ENCODE results near the gene SHROOM4. TPM values are rescaled to one million over a fixed set of nuclear protein-coding genes. Genes with fewer than 3 reads are reported as not detected.

Gene SHROOM4
- total RNA-seq, 1 experiment from 2014 or later, result not detected

GRCh38 chrX:50700921-50701320, 113.1 kb downstream of the SHROOM4 start:
- no peaks in the 10 kb centered on the region for H3K9me3 Mint-ChIP-seq (ENCODE audit: unreplicated experiment)
- peaks cover 9% of the 10 kb centered on the region for H3K4me1 Mint-ChIP-seq (ENCODE audit: insufficient read depth, unreplicated experiment)
- no peak overlapping the region for H3K4me3 Mint-ChIP-seq (ENCODE audit: unreplicated experiment)
- POLR2A ChIA-PET, result no interaction called here
- BruUV-seq (replicated peaks), result no TSS peak
- intact Hi-C loops (cut with micrococcal nuclease), result no loop called here
- no peaks in the 10 kb centered on the region for H3K36me3 Mint-ChIP-seq (ENCODE audit: insufficient read depth, unreplicated experiment)
- peaks cover 95% of the 10 kb centered on the region for H3K27me3 Mint-ChIP-seq (ENCODE audit: insufficient read depth, unreplicated experiment)
- CTCF ChIA-PET, result interaction anchor here (1.1 to 1.7 kb wide), 3 partner anchors 10 to 203 kb away, joined by 3 to 7 read pairs (median 3); no protein-coding TSS in a partner anchor
- no peak overlapping the region for H3K27ac Mint-ChIP-seq (ENCODE audit: low read depth, unreplicated experiment)
- no peak for TF ChIP-seq CTCF (IDR thresholded peaks at IDR 0.05; ENCODE audit: unreplicated experiment)
- DNase-seq (ENCODE audit: unreplicated experiment), result no peak

- H3K9me3 Mint-ChIP-seq (ENCODE audit: unreplicated experiment), result no peaks in the 10 kb centered on the region
- intact Hi-C loops (cut with micrococcal nuclease), result loop anchor here (10.0 kb wide), 1 partner anchor 784 kb away; no protein-coding TSS in a partner anchor
- peaks cover 9% of the 10 kb centered on the region for H3K4me1 Mint-ChIP-seq (ENCODE audit: insufficient read depth, unreplicated experiment)
- H3K4me3 Mint-ChIP-seq (ENCODE audit: unreplicated experiment), result no peak overlapping the region
- BruUV-seq (replicated peaks), result no TSS peak
- POLR2A ChIA-PET, result no interaction called here
- peaks cover 95% of the 10 kb centered on the region for H3K27me3 Mint-ChIP-seq (ENCODE audit: insufficient read depth, unreplicated experiment)
- no peak for DNase-seq (ENCODE audit: unreplicated experiment)
- TF ChIP-seq CTCF (IDR thresholded peaks at IDR 0.05; ENCODE audit: unreplicated experiment), result no peak
- H3K27ac Mint-ChIP-seq (ENCODE audit: low read depth, unreplicated experiment), result no peak overlapping the region
- CTCF ChIA-PET, result interaction anchor here (1.0 to 1.7 kb wide), 4 partner anchors 8 to 725 kb away, joined by 3 to 8 read pairs (median 6); no protein-coding TSS in a partner anchor
- H3K36me3 Mint-ChIP-seq (ENCODE audit: insufficient read depth, unreplicated experiment), result no peaks in the 10 kb centered on the region
These were observed 115.0 kb downstream of the SHROOM4 start for GRCh38 chrX:50698944-50699343.

GRCh38 chrX:50697691-50698090, 116.3 kb downstream of the SHROOM4 start:
- BruUV-seq (replicated peaks), result no TSS peak
- POLR2A ChIA-PET, result no interaction called here
- intact Hi-C loops (cut with micrococcal nuclease), result loop anchor here (10.0 kb wide), 1 partner anchor 783 kb away; no protein-coding TSS in a partner anchor
- peaks cover 95% of the 10 kb centered on the region for H3K27me3 Mint-ChIP-seq (ENCODE audit: insufficient read depth, unreplicated experiment)
- H3K4me3 Mint-ChIP-seq (ENCODE audit: unreplicated experiment), result no peak overlapping the region
- H3K36me3 Mint-ChIP-seq (ENCODE audit: insufficient read depth, unreplicated experiment), result no peaks in the 10 kb centered on the region
- peaks cover 9% of the 10 kb centered on the region for H3K4me1 Mint-ChIP-seq (ENCODE audit: insufficient read depth, unreplicated experiment)
- peak; percentile 46 for DNase-seq (ENCODE audit: unreplicated experiment)
- no peaks in the 10 kb centered on the region for H3K9me3 Mint-ChIP-seq (ENCODE audit: unreplicated experiment)
- no peak overlapping the region for H3K27ac Mint-ChIP-seq (ENCODE audit: low read depth, unreplicated experiment)
- CTCF ChIA-PET, result interaction anchor here (1.7 kb wide), 1 partner anchor 50 kb away, joined by 8 read pairs; no protein-coding TSS in a partner anchor
- TF ChIP-seq CTCF (IDR thresholded peaks at IDR 0.05; ENCODE audit: unreplicated experiment), result no peak

GRCh38 chrX:50691820-50692219, 122.2 kb downstream of the SHROOM4 start:
- BruUV-seq (replicated peaks), result no TSS peak
- H3K9me3 Mint-ChIP-seq (ENCODE audit: unreplicated experiment), result no peaks in the 10 kb centered on the region
- peak; percentile 65 for DNase-seq (ENCODE audit: unreplicated experiment)
- ChIA-PET CTCF (interaction anchor here (0.6 to 2.0 kb wide), 43 partner anchors 8 to 1717 kb away, joined by 3 to 33 read pairs (median 4); partner anchors contain the start of gene BMP15), POLR2A (interaction anchor here (0.6 kb wide), 1 partner anchor 383 kb away, joined by 3 read pairs; no protein-coding TSS in a partner anchor)
- intact Hi-C loops (cut with micrococcal nuclease), result loop anchor here (1.0 to 10.0 kb wide), 6 partner anchors 55 to 1570 kb away; no protein-coding TSS in a partner anchor
- H3K4me1 Mint-ChIP-seq (ENCODE audit: insufficient read depth, unreplicated experiment), result no peaks in the 10 kb centered on the region
- peak; percentile 70 for TF ChIP-seq CTCF (IDR thresholded peaks at IDR 0.05; ENCODE audit: unreplicated experiment)
- H3K36me3 Mint-ChIP-seq (ENCODE audit: insufficient read depth, unreplicated experiment), result no peaks in the 10 kb centered on the region
- H3K27ac Mint-ChIP-seq (ENCODE audit: low read depth, unreplicated experiment), result no peak overlapping the region
- H3K4me3 Mint-ChIP-seq (ENCODE audit: unreplicated experiment), result no peak overlapping the region
- H3K27me3 Mint-ChIP-seq (ENCODE audit: insufficient read depth, unreplicated experiment), result peaks cover 54% of the 10 kb centered on the region
